Endothelial cell of umbilical vein (primary cell): Measurements from ENCODE around the gene COPS4. TPM values are rescaled to one million over a fixed set of nuclear protein-coding genes. Genes with fewer than 3 reads are reported as not detected.

Source experiments
- BruUV-seq: library from RNA; stranded (reverse); fragments of 400-500 nt; replicated peaks from 2 replicates; lab custom pipeline; 2021; lab: Mats Ljungman, UMichigan
- CTCF ChIA-PET: fragments of 300-600, 350-600 bp; sonication (Branson Sonifier 250); formaldehyde crosslinking; loops from one replicate; lab custom pipeline; 2021; ENCODE audit warnings: antibody characterized with exemption, inconsistent platforms; lab: Charles Lee
- POLR2A ChIA-PET: fragments of 300-600, 350-600 bp; sonication (Branson Sonifier 250); formaldehyde crosslinking; loops from one replicate; lab custom pipeline; 2021; ENCODE audit warnings: antibody characterized with exemption, inconsistent platforms; lab: Charles Lee
- DNase-seq: peaks from one replicate; pipeline ENCODE4 v3.0.0-alpha.2; 2011; ENCODE audit warnings: low read depth, low spot score
- FAIRE-seq: peaks from 2 replicates; lab custom pipeline; 2011; peaks lifted over from hg19 to GRCh38; lab: Jason Lieb, UNC
- H2AFZ ChIP-seq: 2 replicates; pipeline ENCODE4 v1.6.0; 2012; ENCODE audit warnings: low read depth, low read length, control low read depth, inconsistent platforms
- H3K27ac ChIP-seq: 2 replicates; pipeline ENCODE4 v1.5.1; 2011; ENCODE audit warnings: low read depth, mild to moderate bottlenecking, control low read depth, low read length, moderate library complexity; ENCODE audit not compliant: insufficient read depth
- H3K27me3 ChIP-seq, 2 experiments: 2 replicates each; pipeline versions ENCODE4 v1.6.0 to v1.6.1; 2011; ENCODE audit warnings: low read length in 2 of 2, mixed read lengths in 1 of 2; ENCODE audit not compliant: control insufficient read depth in 2 of 2, insufficient read depth in 2 of 2
- H3K36me3 ChIP-seq, 2 experiments: 2 replicates in 1 of 2; 3 replicates in 1 of 2; pipeline ENCODE4 v1.5.1; 2011; ENCODE audit warnings: low read length in 2 of 2, mild to moderate bottlenecking in 1 of 2, moderate library complexity in 1 of 2; ENCODE audit not compliant: control insufficient read depth in 2 of 2, insufficient read depth in 2 of 2; ENCODE audit errors: extremely low read depth in 1 of 2
- H3K4me1 ChIP-seq: 3 replicates; pipeline ENCODE4 v1.5.1; 2011; ENCODE audit warnings: mild to moderate bottlenecking, low read length; ENCODE audit not compliant: control insufficient read depth, insufficient read depth; ENCODE audit errors: extremely low read depth
- H3K4me2 ChIP-seq: 2 replicates; pipeline ENCODE4 v1.6.1; 2011; ENCODE audit warnings: low read length, control low read depth, mixed read lengths; ENCODE audit not compliant: insufficient read depth
- H3K4me3 ChIP-seq, 3 experiments: fragments of 200-600 bp in 1 of 3; sonication (generic), shearing (Covaris generic) in 1 of 3; replicated peaks in 1 of 3; 2 replicates each; pipeline ENCODE4 v1.5.1; 2011 to 2016; ENCODE audit warnings: control low read depth in 3 of 3, low read length in 3 of 3, mild to moderate bottlenecking in 2 of 3, inconsistent platforms in 1 of 3, low read depth in 1 of 3, moderate library complexity in 1 of 3; ENCODE audit not compliant: insufficient read depth in 1 of 3
- H3K79me2 ChIP-seq: 2 replicates; pipeline ENCODE4 v1.6.0; 2012; ENCODE audit warnings: low read length, inconsistent platforms; ENCODE audit not compliant: control insufficient read depth, insufficient read depth
- H3K9ac ChIP-seq: replicated peaks from 2 replicates; pipeline ENCODE3; 2011; ENCODE audit warnings: low read length, control low read depth; ENCODE audit not compliant: insufficient read depth; ENCODE audit errors: extremely low read depth
- H3K9me1 ChIP-seq: replicated peaks from 3 replicates; pipeline ENCODE4 v1.6.0; 2011; ENCODE audit warnings: mild to moderate bottlenecking, low read length; ENCODE audit not compliant: control insufficient read depth, insufficient read depth; ENCODE audit errors: extremely low read depth
- H3K9me3 ChIP-seq: replicated peaks from 2 replicates; pipeline ENCODE4 v1.5.1; 2012; ENCODE audit warnings: low read length, inconsistent platforms; ENCODE audit not compliant: control insufficient read depth, insufficient read depth
- H4K20me1 ChIP-seq: replicated peaks from 2 replicates; pipeline ENCODE3; 2011; ENCODE audit warnings: mild to moderate bottlenecking, low read length; ENCODE audit not compliant: control insufficient read depth, insufficient read depth; ENCODE audit errors: extremely low read depth
- CTCF ChIP-seq, 2 donors: IDR thresholded peaks; 1 replicate in 1 of 2; 2 replicates in 1 of 2; pipeline ENCODE4 v1.5.1; 2011; ENCODE audit warnings: low read length in 2 of 2, mild to moderate bottlenecking in 2 of 2, moderate library complexity in 2 of 2, control low read depth in 1 of 2, inconsistent platforms in 1 of 2, low read depth in 1 of 2; ENCODE audit not compliant: insufficient read depth in 1 of 2; ENCODE audit errors: extremely low read depth in 1 of 2
- EZH2 ChIP-seq: IDR thresholded peaks from 2 replicates; pipeline ENCODE4 v1.6.1; 2012; ENCODE audit warnings: borderline replicate concordance, low read depth, mild to moderate bottlenecking, moderate library complexity, low read length, inconsistent platforms; ENCODE audit not compliant: severe bottlenecking
- FOS ChIP-seq: IDR thresholded peaks from 2 replicates; pipeline ENCODE4 v1.6.1; 2011; ENCODE audit warnings: mild to moderate bottlenecking, low read length, moderate library complexity, borderline replicate concordance; ENCODE audit not compliant: insufficient read depth
- GATA2 ChIP-seq: IDR thresholded peaks from 2 replicates; pipeline ENCODE4 v1.7.0; 2011; ENCODE audit warnings: low read depth, mild to moderate bottlenecking, moderate library complexity, mixed read lengths, low read length; ENCODE audit not compliant: insufficient read length, insufficient read depth
- JUN ChIP-seq: IDR thresholded peaks from 2 replicates; pipeline ENCODE4 v1.6.1; 2011; ENCODE audit warnings: borderline replicate concordance, low read depth; ENCODE audit not compliant: insufficient read length, insufficient read depth
- MAX ChIP-seq: IDR thresholded peaks from 2 replicates; pipeline ENCODE4 v1.6.1; 2011; ENCODE audit not compliant: insufficient read depth, insufficient read length
- MYC ChIP-seq: IDR thresholded peaks from one replicate; pipeline ENCODE4 v1.6.1; 2011; ENCODE audit warnings: mild to moderate bottlenecking, low read depth, low read length
- POLR2A ChIP-seq: IDR thresholded peaks from 2 replicates; pipeline ENCODE4 v1.6.1; 2012; ENCODE audit warnings: low read depth, mild to moderate bottlenecking, control low read depth, low read length
- POLR2AphosphoS5 ChIP-seq: IDR thresholded peaks from 2 replicates; pipeline ENCODE4 v1.6.1; 2012; ENCODE audit warnings: low read depth, mild to moderate bottlenecking, control low read depth, low read length, moderate library complexity; ENCODE audit not compliant: insufficient read depth
- dilution Hi-C: fragments of 300-500 bp; cut with MboI; formaldehyde crosslinking; loops from one replicate; pipeline ENCODE4 v1.15.0; 2019; ENCODE audit warnings: low sequenced_read_pairs; ENCODE audit not compliant: extremely low pct_ligation_motif_present
- intact Hi-C: fragments of 100-400 bp; cut with micrococcal nuclease; formaldehyde crosslinking; loops from one replicate; pipeline ENCODE4 v1.10.0; 2022
- polyA plus RNA-seq, 4 experiments: library from polyadenylated mRNA; depleted of rRNA in 3 of 4; stranded (reverse) in 3 of 4; unstranded in 1 of 4; fragments of >200 nt; gene quantifications; 2 replicates each; pipeline versions ENCODE4 v1.2.1 to v1.2.3, GENCODE V29; 2011 to 2012; ENCODE audit warnings: missing spikeins in 1 of 4
- total RNA-seq: library from RNA; stranded (reverse); gene quantifications from 2 replicates; pipeline ENCODE4 v1.2.3, GENCODE V29; 2021

Gene COPS4
- total and polyA plus RNA-seq, 2 donors (not counting 3 experiments of a cell fraction or from before 2014, with no cell fraction given) = 29.8 to 53.0 TPM

- Histone ChIP-seq H3K9ac (no peak overlapping the region), H3K9me1 (no peaks in the 10 kb centered on the region), H2AFZ (no peak overlapping the region), H3K4me3 (no peak overlapping the region), H3K27ac (no peak overlapping the region), H3K9me3 (peaks cover 2% of the 10 kb centered on the region), H3K4me2 (no peak overlapping the region), H3K27me3 (no peaks in the 10 kb centered on the region), H3K36me3 (no peaks in the 10 kb centered on the region), H4K20me1 (no peaks in the 10 kb centered on the region), H3K79me2 (no peaks in the 10 kb centered on the region), H3K4me1 (no peaks in the 10 kb centered on the region)
- ChIA-PET CTCF (no interaction called here), POLR2A (no interaction called here)
- DNase-seq (no peak), FAIRE-seq (no peak)
- no TSS peak for BruUV-seq
- intact Hi-C loops (no loop called here), dilution Hi-C loops (no loop called here)
- TF ChIP-seq POLR2A (no peak), EZH2 (no peak), FOS (no peak), MAX (no peak), GATA2 (no peak), CTCF (IDR thresholded peaks at IDR 0.05; ENCODE audit: extremely low read depth in 1 of 2, insufficient read depth in 1 of 2, low read depth in 1 of 2, low read length in 2 of 2) (no peak), MYC (no peak), POLR2AphosphoS5 (no peak), JUN (no peak)
These were observed 15.0 kb upstream of the COPS4 start for GRCh38 chr4:83019794-83020494.
